ENCODE data around the gene LCK.

GRCh38 chr1:32240140-32240951, 10.7 kb upstream of the LCK start:
- TF ChIP-seq, protein P1, sequence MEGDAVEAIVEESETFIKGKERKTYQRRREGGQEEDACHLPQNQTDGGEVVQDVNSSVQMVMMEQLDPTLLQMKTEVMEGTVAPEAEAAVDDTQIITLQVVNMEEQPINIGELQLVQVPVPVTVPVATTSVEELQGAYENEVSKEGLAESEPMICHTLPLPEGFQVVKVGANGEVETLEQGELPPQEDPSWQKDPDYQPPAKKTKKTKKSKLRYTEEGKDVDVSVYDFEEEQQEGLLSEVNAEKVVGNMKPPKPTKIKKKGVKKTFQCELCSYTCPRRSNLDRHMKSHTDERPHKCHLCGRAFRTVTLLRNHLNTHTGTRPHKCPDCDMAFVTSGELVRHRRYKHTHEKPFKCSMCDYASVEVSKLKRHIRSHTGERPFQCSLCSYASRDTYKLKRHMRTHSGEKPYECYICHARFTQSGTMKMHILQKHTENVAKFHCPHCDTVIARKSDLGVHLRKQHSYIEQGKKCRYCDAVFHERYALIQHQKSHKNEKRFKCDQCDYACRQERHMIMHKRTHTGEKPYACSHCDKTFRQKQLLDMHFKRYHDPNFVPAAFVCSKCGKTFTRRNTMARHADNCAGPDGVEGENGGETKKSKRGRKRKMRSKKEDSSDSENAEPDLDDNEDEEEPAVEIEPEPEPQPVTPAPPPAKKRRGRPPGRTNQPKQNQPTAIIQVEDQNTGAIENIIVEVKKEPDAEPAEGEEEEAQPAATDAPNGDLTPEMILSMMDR (IDR thresholded peaks at IDR 0.05; ENCODE audit: control extremely low read depth in 1 of 3, insufficient read depth in 1 of 3, low read depth in 1 of 3, low read length in 3 of 3): peak in 2 of 3 experiments; percentile 16 to 27; a peak in 3 of 4 replicates
- peak; percentile 81 for TF ChIP-seq POLR2AphosphoS5 (IDR thresholded peaks at IDR 0.05; ENCODE audit: low read depth, low read length)
